Activated T-helper 17 cell treated with anti-CD3 and anti-CD28 coated beads, Interleukin-2, amount 50 U/mL, for 72 hours (primary cell): ENCODE data around the gene NR1H4. TPM values are rescaled to one million over a fixed set of nuclear protein-coding genes. Genes with fewer than 3 reads are reported as not detected.

Source experiments
- ATAC-seq: fragments of 150-1000 bp; cut with Tn5 transposase; replicated peaks from 2 replicates; pipeline ENCODE4 v1.10.0; 2021; ENCODE audit warnings: mild to moderate bottlenecking, moderate library complexity
- H3K27ac Mint-ChIP-seq: one replicate; pipeline ENCODE4 v1.8.0; 2022; ENCODE audit warnings: mixed read lengths
- H3K27me3 Mint-ChIP-seq: one replicate; pipeline ENCODE4 v1.8.0; 2022; ENCODE audit warnings: mixed read lengths
- H3K36me3 Mint-ChIP-seq: one replicate; pipeline ENCODE4 v1.8.0; 2022; ENCODE audit warnings: low read depth, mild to moderate bottlenecking, mixed read lengths
- H3K4me1 Mint-ChIP-seq: one replicate; pipeline ENCODE4 v1.8.0; 2022; ENCODE audit warnings: mixed read lengths
- H3K4me3 Mint-ChIP-seq: one replicate; pipeline ENCODE4 v1.8.0; 2022; ENCODE audit warnings: mild to moderate bottlenecking, mixed read lengths
- H3K9me3 Mint-ChIP-seq: one replicate; pipeline ENCODE4 v1.8.0; 2022; ENCODE audit warnings: mixed read lengths
- total RNA-seq, 2 donors: library from RNA; stranded (reverse); gene quantifications; one replicate each; pipeline ENCODE4 v1.2.3, GENCODE V29; 2022

Gene NR1H4
- total RNA-seq, 2 donors from 2014 or later: not detected

DNA sequence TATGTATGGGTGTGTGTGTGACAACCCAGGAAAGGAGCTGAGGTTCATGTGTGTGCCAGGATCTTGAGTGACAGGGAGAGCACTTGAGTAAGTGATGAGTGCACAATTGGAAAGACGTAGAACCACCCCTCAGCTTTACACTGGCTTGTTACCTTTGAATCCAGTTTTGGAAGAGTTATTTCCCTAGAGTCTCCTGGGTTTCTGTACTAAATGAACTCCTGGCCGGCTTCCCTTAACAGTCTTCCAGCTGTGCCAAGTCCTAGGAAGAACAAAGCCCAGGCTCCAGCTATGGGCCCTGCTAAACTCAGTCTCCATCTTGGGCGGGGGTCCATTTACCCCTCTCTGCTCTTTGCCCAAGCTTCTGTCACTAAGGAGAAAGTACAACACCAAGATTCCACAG lies 19.7 kb upstream of the NR1H4 start:
- no peaks in the 10 kb centered on the region for H3K4me1 Mint-ChIP-seq
- no peak for ATAC-seq
- no peak overlapping the region for H3K27ac Mint-ChIP-seq

DNA sequence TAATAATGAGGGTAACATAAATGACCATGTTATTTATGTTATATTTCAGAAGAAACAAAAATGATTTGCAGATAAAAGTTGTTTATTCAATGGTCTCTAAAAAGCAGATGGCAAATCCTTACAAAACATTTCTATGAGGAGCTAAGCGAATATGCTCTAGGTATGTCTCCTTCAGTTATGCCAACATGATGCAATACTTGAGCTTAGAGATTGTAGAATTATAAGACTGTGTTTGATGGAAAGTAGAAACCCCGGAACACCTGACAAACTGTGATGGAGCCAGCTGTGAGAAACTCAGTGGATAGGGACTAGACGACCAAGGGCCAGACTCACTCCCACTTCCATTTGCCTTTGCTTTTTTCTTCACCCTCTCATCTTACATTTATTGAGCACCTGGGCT lies 17.8 kb upstream of the NR1H4 start:
- Mint-ChIP-seq H3K36me3 (no peaks in the 10 kb centered on the region), H3K27ac (no peak overlapping the region), H3K4me3 (no peak overlapping the region), H3K9me3 (no peaks in the 10 kb centered on the region), H3K4me1 (no peaks in the 10 kb centered on the region), H3K27me3 (peaks cover 3% of the 10 kb centered on the region)
- no peak for ATAC-seq

More for the DNA sequence above, 19.7 kb upstream of the NR1H4 start:
- H3K9me3 Mint-ChIP-seq: no peaks in the 10 kb centered on the region
- no peak overlapping the region for H3K4me3 Mint-ChIP-seq
- H3K36me3 Mint-ChIP-seq: no peaks in the 10 kb centered on the region
- H3K27me3 Mint-ChIP-seq: peaks cover 7% of the 10 kb centered on the region

DNA sequence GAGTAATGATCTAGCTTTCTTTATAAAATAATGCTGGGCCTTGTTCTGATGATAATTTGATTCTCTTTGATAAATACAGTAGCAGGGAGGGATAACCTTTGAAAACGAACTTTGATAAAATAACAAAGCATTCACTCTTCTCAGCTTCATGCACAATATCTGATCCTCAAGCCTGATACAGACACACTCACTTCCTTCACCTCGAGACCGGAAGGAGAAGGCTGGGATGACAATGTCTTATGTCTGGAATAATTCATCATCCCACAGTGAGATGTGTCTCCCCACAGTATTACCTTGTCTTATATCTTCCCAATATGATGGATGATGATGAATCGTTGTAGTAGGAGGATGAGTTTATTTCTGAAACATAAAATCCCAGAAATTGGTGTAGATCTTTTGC lies 15.5 kb upstream of the NR1H4 start:
- Mint-ChIP-seq H3K27ac (no peak overlapping the region), H3K27me3 (peaks cover 3% of the 10 kb centered on the region), H3K36me3 (no peaks in the 10 kb centered on the region), H3K4me3 (no peak overlapping the region), H3K4me1 (no peaks in the 10 kb centered on the region), H3K9me3 (no peaks in the 10 kb centered on the region)
- no peak for ATAC-seq

DNA sequence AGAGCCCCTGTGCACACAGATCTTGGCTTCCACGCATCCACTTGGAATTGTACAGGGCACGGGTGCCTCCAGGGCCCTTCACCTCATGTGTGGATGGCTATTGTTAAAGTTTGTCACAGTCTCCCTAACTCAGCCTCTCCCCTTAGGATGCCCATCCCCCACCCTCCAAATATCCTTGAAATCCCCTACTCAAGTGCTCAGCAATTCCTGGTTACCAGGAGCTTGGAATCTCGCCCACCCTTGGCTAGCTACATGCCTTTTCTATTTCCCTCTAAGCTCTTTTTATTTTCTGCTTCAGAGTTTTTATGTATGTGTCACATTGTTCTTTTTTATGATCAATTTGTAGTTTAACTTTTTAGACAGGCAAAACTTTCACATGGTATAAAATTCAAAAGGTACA lies 13.0 kb upstream of the NR1H4 start:
- H3K36me3 Mint-ChIP-seq: no peaks in the 10 kb centered on the region
- H3K4me1 Mint-ChIP-seq: no peaks in the 10 kb centered on the region
- ATAC-seq: no peak
- H3K4me3 Mint-ChIP-seq: no peak overlapping the region
- no peaks in the 10 kb centered on the region for H3K9me3 Mint-ChIP-seq
- H3K27me3 Mint-ChIP-seq: peaks cover 3% of the 10 kb centered on the region
- H3K27ac Mint-ChIP-seq: no peak overlapping the region

DNA sequence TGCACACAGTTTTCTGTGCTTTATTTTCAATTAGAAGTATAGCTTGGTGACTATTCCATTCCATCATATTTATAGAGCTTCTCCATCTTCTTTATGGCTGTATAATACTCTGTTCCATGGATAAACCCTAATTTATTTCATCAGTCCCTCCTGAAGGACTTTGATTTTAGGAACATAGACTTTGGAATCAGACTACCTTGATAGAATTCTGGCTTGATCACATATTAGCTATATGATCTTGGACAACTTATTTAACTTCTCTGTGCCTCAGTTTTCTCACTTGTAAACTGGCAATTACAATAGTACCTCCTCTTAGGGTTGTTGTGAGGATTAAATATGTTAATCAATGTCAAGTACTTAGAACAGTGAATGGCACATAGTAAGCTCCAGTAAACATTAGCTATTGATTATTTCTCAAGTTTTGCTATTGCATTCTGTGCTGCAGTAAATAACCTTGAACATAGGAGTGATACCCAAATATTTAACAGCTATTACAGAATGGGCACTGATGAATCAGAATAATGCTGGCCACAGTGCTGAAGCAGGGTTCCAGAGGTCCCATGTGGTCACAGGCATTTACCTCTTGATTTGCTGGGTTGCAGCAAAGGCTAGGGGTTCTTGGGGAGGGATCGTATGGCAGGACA lies 12.2 kb upstream of the NR1H4 start:
- no peak for ATAC-seq
- H3K4me3 Mint-ChIP-seq: no peak overlapping the region
- peaks cover 3% of the 10 kb centered on the region for H3K27me3 Mint-ChIP-seq
- H3K9me3 Mint-ChIP-seq: no peaks in the 10 kb centered on the region
- no peaks in the 10 kb centered on the region for H3K4me1 Mint-ChIP-seq
- no peaks in the 10 kb centered on the region for H3K36me3 Mint-ChIP-seq
- H3K27ac Mint-ChIP-seq: no peak overlapping the region

DNA sequence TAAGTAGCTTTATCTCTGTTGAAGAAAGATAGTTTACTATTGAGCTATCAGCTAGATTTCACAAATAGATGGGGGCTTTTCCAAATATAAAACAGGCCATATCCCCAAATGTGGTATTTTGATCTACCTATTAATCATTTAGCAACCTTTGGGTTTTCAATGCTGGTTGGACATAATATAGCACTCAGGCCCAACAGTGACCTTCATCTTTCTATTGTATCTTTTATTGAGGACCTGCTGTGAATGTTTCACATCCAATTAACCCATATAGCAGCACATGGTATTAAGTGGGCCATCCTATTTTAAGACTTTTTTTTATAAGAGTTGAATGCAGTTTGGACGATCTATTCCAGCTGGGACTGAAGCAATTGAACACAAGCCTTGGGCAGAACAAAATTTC lies 10.0 kb upstream of the NR1H4 start:
- no peak for ATAC-seq
- Mint-ChIP-seq H3K4me3 (no peak overlapping the region), H3K27ac (no peak overlapping the region), H3K4me1 (no peaks in the 10 kb centered on the region), H3K9me3 (no peaks in the 10 kb centered on the region), H3K36me3 (no peaks in the 10 kb centered on the region), H3K27me3 (peaks cover 6% of the 10 kb centered on the region)

DNA sequence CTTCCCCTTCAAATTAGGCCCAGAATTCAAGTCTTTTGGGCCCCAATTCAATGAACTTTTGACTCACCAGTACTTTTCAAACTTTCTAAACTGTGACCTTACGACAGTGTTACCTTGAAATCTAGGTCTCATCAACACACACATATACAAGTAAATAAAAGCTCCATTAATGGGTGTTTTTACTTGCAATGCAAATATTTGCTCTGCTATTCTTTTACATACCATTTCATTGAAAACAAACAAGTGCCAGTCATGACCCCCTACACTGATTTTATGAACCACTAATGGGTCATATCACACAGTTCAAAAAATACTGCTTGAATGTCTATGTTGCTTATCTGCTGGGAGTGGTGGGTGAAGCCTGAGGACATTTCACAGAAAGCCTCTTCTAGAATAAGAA lies 9.1 kb upstream of the NR1H4 start:
- H3K9me3 Mint-ChIP-seq: no peaks in the 10 kb centered on the region
- no peak overlapping the region for H3K27ac Mint-ChIP-seq
- H3K4me3 Mint-ChIP-seq: no peak overlapping the region
- peaks cover 6% of the 10 kb centered on the region for H3K27me3 Mint-ChIP-seq
- no peak for ATAC-seq
- no peaks in the 10 kb centered on the region for H3K4me1 Mint-ChIP-seq
- H3K36me3 Mint-ChIP-seq: no peaks in the 10 kb centered on the region

DNA sequence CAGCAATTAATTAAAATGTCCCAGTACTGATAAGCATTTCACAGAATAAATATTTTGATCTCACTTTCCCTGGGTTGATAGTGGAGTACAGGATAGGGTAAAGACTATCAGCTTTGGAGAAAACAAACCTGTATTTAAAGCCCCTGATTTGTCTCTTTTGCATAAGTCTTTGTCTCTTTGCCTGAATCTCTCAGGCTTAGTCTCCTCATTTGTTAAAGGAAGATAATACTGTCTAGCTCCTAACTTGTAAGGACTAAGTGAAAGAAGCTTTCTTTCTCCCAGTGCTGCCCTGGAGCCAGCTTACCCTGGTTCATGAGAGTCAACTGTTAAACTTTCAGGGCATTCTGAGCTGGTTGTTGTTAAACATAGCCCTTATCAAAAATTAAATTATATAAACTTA lies 5.5 kb upstream of the NR1H4 start:
- no peak for ATAC-seq
- Mint-ChIP-seq H3K27ac (no peak overlapping the region), H3K27me3 (peaks cover 21% of the 10 kb centered on the region), H3K9me3 (no peaks in the 10 kb centered on the region), H3K4me3 (no peak overlapping the region), H3K36me3 (no peaks in the 10 kb centered on the region), H3K4me1 (no peaks in the 10 kb centered on the region)

DNA sequence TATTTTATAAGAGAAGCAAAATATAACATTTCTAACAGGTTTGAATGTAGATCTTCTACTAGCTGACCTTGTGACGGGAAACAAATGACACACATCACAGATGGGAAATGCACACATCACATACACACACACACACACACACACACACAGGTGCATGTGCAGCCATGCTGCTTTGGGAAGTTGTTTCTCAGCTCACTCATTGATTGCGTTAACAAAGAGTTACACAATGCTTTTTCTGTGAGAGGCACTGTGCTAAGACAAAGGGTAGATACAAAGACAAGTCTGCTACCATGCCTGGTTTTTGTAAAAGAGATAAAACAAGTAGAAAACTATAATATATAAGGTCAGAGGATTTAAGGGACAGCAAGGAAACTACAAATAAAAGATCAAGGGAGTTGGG lies 1.3 kb upstream of the NR1H4 start:
- H3K4me1 Mint-ChIP-seq: no peaks in the 10 kb centered on the region

DNA sequence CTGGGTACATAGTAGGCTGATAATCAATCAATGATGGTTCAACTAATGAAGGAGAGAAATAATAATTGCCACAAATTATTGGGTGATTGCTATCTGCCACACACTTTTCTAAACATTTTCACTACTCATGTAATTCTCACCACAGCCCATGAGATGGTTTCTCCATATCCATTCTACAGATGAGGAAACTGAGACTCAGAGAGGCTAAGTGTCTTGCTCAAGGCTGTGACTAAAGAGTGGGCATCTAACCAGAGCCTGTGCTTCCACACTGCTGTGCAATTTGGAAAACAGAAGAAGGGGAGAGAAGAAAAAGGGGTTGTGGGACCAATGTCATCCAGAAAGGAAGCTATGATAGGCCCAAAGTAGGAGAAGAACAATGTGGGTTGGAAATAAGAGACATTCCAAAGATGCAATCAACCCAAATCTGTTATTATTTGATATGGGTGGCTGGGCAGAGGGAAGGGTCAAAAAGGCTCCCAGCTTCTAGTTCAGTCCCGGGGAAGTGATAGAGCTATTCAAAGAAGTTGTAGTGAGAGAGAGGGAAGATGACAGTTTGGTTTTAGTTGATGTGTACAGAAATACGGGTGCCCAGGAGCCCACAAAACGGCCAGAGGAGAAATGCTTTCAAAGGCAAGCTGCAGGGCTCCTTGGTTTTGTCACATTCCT lies 483 bp upstream of the NR1H4 start:
- no peak overlapping the region for H3K4me3 Mint-ChIP-seq
- no peaks in the 10 kb centered on the region for H3K9me3 Mint-ChIP-seq
- no peak for ATAC-seq
- no peak overlapping the region for H3K27ac Mint-ChIP-seq
- H3K27me3 Mint-ChIP-seq: peaks cover 24% of the 10 kb centered on the region
- H3K36me3 Mint-ChIP-seq: no peaks in the 10 kb centered on the region
- H3K4me1 Mint-ChIP-seq: no peaks in the 10 kb centered on the region

More for the DNA sequence above, 1.3 kb upstream of the NR1H4 start:
- ATAC-seq: no peak
- no peak overlapping the region for H3K4me3 Mint-ChIP-seq
- H3K36me3 Mint-ChIP-seq: no peaks in the 10 kb centered on the region
- H3K27ac Mint-ChIP-seq: no peak overlapping the region
- H3K9me3 Mint-ChIP-seq: no peaks in the 10 kb centered on the region
- peaks cover 27% of the 10 kb centered on the region for H3K27me3 Mint-ChIP-seq

DNA sequence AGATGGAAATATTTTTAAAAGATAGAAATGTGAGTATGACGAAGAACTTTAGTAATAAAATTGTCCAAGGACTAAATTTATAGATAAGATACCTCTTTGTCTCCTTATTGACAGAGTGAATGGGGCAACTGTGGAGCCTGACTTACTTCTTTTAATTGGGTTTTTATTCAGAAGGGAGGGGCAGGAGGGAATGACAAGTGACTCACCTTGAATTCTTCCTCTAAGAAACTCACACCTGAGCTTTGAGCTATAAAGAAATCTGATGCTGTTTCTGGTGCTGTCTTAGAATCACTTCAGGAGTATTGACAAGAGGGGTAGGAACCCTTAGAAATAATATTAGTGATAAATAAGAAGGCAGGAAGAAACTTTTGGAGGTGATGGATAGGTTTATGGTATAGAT lies 951 bp downstream of the NR1H4 start:
- no peak for ATAC-seq
- no peak overlapping the region for H3K4me3 Mint-ChIP-seq
- H3K36me3 Mint-ChIP-seq: no peaks in the 10 kb centered on the region
- no peak overlapping the region for H3K27ac Mint-ChIP-seq
- no peaks in the 10 kb centered on the region for H3K4me1 Mint-ChIP-seq
- peaks cover 27% of the 10 kb centered on the region for H3K27me3 Mint-ChIP-seq
- no peaks in the 10 kb centered on the region for H3K9me3 Mint-ChIP-seq

DNA sequence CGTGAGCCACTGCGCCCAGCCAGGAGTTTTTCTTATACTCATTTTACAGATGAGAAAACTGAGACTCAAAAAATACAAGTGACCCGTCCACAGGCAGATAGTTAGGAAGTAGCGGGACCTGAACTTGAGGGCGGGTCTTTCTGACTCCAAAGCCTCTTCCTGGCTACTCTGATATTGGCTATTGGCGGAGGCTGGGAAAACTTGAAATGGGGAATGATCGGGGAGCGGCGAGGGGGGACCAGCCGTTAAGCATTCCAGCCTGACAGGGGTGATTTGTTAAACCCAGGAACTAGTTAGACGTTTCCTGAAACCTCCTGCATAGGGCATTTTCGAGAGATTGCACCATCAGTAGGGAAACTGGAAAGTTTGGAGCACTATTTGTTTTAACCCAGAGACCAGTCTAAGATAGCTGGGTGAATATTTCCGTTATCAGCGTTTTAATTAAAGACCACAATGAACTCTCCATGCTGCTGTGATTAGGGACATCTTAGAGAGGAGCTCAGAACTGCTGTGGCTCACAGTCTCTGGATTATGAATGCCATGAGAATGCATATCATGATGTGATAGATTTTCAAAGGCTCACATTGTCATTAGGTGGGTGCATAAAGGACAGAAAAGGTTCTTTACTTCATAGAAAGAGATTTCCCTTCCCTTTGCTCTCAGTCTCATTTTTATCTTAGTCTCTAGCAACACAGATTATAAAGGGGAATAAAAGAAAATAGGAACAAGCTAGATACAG lies 2.5 kb downstream of the NR1H4 start:
- Mint-ChIP-seq H3K4me1 (no peaks in the 10 kb centered on the region), H3K9me3 (no peaks in the 10 kb centered on the region), H3K27ac (no peak overlapping the region), H3K36me3 (no peaks in the 10 kb centered on the region), H3K27me3 (peaks cover 29% of the 10 kb centered on the region), H3K4me3 (no peak overlapping the region)
- ATAC-seq: no peak

DNA sequence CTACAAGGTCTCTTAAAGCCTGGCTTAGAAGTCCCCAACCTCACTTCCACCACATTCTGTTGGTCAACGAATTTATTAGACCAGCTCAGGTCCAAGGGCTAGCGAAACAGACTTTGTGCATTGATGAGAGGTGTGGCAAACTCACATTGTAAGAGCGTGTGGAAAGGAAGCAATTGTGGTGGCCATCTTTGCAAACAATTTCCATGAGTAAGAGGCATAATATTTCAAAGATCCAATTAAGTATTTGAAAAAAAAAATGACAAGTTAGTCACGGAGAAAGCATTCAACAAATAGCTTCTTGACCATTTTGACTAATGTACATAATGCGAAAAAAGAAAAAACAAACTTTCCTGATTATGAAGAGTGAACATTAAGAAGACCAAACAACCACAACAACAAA lies 7.4 kb downstream of the NR1H4 start:
- no peak overlapping the region for H3K4me3 Mint-ChIP-seq
- no peaks in the 10 kb centered on the region for H3K4me1 Mint-ChIP-seq
- peaks cover 25% of the 10 kb centered on the region for H3K27me3 Mint-ChIP-seq
- no peaks in the 10 kb centered on the region for H3K36me3 Mint-ChIP-seq
- H3K27ac Mint-ChIP-seq: no peak overlapping the region
- ATAC-seq: no peak
- H3K9me3 Mint-ChIP-seq: no peaks in the 10 kb centered on the region

DNA sequence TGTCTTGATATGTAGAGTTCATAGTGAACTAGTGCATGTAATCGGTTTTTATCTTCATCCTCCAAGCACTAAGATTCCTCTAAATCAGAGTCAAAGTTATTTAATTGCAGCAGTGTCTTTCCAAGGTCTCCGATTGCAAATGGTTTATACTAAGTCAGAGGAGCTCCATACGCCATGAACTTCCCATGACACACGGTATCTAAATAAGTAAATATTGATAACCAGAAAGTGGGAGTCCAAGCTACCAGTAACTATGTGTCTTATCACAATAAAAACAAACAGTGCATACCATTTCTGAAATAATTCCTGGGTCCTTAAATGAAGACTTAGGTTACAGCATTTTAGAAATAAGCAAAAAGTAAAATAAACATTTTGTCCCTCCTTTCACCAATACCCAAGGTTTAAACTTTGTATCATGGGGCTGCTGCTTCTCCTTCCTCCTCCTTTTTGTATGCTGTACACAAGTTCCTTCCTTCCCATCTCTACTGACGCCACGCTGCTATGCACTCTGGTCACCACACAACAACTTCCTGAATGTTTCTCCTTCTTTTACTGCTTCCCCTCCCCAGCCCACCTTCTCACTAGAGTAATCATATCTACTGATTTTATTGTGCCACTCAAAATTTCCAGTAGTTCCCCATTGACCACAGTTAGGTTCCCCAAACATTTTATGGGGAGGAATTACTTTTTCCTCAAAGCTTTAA lies 10.7 kb downstream of the NR1H4 start:
- Mint-ChIP-seq H3K27ac (no peak overlapping the region), H3K9me3 (no peaks in the 10 kb centered on the region), H3K4me3 (no peak overlapping the region), H3K36me3 (no peaks in the 10 kb centered on the region), H3K27me3 (peaks cover 29% of the 10 kb centered on the region), H3K4me1 (no peaks in the 10 kb centered on the region)
- ATAC-seq: no peak
